GM03348 (cell line): ENCODE data around the gene MIX23.

Experiments
- DNase-seq: peaks from one replicate; pipeline ENCODE4 v3.0.0; 2012; ENCODE audit warnings: low spot score

The MIX23 gene

DNA sequence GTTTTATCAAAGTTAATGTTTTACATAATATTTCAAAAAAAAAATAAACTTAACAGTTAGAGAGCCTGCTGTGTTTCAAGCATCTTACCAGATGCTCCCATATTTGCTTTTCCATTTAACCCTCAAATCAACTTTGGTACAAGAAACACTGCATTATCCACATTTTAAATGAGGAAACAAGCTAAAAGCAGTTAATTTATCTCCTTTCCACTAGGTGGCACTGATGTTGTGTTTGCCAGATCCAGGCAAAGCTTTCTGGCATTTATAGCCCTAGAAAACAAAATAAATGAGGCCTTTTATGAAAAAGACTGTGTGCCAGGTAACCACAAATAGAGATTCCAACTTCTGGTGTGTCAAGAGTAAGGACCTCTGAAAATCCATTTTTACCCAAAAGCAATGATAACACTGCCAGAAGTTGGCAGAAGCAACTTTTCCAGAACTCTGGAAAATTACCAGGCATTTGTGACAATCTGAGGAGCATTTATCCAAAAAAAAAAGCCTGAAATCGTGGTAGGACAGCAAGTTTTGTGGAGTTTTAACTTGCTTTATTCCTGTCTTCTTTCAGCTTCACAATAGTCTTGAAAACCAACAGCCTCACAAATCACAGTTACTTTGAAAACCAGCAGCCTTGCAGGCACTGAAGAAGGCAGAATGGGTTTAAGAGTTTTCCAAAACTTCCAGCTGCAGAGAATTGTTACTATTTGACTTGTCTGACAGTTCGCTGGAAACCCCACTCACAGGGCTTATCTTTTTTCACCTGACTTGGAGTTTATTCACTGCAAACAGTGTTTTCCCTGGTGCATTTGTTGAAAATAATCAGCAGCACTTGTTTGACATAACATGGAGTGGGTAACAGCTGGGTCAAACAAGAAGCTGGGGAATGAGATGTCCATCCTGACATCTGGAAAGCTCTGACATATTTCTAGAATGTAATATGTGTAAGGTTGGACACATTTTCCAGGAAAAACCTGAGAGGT, 10.1 kb upstream of the MIX23 start:
- peak; percentile 60 for DNase-seq

DNA sequence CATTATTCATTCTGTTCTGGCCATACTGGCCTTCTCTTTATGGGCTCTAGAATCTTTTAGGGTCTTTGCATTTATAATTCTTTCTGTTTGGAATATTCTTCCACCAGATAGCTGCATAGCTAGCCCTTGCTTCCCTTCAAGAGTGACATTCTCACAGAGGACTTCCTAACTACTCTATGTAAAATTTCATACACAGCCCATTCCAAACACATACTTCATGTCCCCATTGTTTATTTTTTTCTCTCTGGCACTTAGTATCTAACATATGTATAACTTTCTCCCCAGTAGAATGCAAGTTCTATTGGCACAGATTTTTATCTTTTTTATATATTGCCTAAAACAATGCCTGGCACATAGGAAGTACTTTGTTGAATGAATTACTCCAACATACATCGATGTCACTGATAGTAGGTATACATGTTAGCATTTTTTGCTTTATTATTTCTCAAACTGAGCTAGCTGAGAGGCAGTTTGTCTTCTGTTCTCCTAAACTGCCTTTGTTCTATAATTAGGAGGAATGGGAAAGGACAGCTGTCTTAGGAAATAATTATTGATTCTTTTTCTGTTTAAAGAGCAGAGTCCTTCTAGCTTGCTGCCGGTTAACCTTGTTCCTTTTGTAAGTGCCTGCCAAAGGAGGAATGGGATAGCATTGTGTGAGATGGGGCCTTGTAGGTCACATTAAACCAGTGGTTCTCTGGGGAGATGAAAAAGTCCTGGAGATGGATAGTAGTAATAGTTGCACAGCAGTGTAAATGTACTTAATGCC, 8.8 kb upstream of the MIX23 start:
- no peak for DNase-seq

DNA sequence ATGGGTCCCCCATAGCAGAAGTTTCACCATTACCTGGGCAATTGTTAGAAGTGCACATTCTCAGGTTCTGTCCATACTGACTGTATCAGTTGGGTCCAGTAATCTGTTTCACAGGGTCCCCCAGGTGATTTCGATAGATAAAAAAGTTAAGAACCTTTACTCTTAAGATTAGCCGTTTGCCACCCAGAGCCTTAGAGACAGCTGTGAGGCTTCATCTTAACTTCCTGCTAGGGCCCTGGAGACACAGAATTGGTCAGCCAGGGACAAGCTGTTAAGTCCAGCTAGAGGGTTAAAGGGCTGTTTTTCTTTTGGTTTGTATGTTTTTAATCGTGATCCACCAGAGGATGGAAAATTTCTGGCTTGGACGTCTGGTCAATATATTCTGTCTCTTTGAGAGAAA, 7.6 kb upstream of the MIX23 start:
- DNase-seq: no peak

DNA sequence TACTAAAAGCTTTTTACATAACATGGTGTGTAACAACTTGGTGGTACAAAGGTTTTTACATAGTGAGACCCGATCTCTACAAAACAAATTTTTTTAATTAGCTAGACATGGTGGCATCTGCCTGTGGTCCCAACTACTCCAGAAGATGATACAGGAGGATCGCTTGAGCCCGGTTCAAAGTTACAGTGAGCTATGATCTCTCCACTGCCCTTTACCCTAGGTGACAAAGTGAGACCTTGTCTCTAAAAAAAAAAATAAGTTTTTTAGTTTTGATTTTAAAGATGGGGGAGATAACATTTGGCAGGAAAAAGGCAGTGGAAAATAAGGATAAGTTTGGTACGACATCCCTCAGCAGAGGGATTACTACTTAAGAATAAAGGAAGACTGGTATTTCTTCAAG, 6.9 kb upstream of the MIX23 start:
- no peak for DNase-seq

DNA sequence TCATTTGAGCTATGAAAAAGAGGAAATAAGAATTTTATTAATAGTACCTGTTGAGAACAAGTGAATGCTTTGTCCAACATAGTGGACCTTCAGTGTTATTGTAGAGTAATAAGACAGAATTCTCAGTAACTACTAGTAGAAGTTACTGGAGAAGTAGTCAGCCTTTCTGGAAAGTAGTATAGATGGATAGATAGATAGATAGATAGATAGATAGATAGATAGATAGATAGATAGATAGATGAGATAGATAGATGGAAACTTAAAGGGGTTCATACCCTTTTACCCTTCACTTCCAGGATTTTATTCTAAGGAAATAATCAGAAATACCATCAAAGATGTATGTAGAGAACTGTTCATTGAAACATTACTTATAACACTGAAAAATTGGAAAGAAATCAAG, 6.2 kb upstream of the MIX23 start:
- DNase-seq: no peak

DNA sequence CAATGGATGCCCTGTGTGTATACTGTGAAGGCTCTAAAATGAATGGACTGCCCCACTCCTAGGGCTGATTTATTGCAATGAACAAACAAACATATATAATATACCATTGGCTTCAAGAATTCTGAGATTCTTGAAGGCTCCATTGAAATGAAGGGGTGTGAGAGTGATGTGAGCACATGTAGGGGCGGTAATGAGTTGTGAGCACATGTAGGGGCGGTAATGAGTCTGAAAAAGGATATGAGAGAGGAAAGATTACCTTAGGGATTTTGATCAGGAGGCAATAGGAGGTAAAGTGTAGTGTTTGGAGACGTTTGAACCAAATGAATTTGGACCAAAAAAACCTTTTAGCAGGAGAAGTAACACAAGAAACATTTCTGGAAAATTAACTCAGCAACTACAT, 4.7 kb upstream of the MIX23 start:
- no peak for DNase-seq

DNA sequence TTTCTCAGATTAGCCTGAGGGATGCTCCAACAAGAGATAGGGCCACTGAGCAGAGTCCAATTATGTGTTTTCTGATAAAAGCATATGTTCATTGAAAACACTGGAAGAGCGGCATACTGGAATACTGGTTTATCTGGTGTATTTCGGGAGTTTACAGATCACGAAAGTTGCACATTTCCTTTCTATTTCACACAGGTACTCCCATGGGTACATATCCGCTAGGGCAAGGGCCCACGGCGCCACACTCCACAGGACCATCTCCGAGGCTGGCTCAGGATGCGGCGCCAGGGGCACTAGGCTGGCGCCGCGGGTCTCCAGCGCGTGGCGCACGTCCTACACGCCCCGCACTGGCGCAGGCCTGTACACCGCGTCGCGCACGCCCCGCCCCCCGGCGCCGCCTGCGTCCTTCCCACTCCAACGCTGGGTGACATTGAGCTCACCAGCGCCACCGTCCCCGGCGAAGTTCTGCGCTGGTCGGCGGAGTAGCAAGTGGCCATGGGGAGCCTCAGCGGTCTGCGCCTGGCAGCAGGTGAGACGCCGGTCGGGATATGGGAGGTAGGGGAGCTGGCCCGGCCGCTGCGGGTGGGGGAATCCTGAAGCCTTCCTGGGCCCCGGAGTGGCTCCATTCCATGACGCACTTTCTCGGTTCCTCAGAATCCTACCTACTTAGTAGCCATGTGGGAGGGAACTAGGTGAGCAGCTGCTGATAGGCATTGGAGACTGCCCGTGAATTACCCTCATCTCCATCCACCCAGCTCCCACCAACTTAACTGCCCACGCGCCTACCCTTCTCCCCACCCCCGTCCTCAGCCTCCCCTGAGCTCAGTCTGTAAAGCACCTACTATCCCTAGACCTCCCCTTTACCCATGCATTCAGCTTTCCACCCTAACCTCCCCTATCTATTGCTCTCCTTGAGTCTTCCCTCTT, 1.0 kb upstream of the MIX23 start, which contains the start of gene FAM162A:
TSS of gene FAM162A (plus strand) at position 412 of the 927 bp plus-strand sequence. CDS start at position 496, 84 bp downstream.
- peak; percentile 95 for DNase-seq

DNA sequence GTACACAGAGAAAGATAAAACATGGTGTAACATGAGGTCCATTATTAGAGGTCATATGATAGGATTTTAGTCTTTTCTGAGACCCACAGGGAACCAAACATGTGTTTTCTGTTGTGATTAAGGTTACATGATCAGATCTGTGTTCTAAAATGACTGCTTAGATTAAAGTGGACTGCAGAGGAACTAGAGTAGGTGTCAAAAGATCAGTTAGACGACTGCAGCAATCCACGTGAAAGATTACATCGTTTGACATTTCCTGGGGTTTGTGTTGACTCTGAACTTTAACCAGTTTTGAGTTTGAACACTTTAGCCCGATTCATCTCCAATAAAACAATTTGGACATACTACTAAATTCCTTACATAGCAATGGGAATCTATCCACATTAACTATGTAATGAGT, 5.1 kb downstream of the MIX23 start:
- no peak for DNase-seq

DNA sequence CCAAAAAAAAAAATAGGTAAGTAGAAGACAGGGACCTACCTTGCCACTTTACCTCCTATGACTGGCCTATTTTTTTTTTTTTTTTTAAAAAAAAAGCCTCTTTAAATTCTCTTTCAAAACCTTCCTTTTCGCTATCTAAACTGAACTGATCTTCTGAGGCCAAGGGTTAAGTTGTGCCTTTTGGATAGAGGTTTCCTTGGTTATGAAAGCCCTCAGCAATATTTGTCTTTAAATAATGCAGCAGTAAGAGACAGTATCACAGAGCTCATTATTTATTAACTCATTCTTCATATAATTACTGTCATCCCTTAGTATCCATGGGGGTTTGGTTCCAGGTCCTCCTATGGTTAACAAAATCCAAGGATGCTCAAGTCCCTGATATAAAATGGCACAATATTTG, 9.0 kb downstream of the MIX23 start:
- no peak for DNase-seq

DNA sequence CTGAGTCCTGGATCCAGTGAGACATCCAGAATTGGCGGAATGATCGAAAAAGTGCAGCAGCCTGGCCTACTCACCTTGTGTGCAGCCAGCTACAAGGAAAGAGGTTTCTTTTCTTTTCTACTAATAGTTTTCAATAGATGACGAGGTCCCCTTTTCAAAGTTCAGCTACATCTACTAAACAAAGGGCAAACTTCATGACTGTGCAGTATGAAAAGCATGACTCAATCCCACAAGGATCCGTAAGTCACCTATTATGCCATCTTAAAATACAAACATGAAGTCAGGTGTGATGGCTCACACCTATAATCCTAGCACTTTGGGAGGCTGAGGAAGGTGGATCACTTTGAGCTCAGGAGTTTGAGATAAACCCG, 16.7 kb downstream of the MIX23 start:
- DNase-seq: no peak

DNA sequence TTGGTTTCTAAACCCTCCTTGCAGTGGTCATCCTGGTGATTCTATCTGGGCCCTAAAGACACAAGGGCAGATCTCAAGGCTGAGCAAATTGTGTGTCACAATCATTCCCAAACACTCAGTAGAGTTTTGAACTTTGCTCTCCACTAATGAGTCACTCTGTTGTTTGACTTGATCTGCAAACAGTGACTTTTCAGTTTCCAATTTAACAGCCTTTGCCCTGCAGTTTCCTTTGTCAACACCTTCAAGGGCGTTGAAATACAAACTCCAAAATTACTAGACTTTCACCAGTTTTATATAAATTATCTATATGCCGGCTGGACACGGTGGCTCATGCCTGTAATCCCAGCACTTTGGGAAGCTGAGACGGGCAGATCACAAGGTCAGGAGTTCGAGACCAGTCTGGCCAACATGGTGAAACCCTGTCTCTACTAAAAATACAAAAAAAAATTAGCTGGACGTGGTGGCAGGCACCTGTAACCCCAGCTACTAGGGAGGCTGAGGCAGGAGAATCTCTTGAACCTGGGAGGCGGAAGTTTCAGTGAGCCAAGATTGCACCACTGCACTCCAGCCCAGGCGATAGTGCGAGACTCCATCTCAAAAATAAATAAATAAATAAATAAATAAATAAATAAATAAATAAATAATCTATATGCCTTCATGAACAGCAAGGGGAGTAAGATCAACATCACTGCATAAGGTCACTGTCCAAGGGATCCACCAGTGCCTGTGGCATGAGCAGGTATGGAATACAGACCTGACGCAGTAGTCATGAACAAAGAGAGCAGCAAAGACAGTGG, 17.3 kb downstream of the MIX23 start:
- peak; percentile 9 for DNase-seq

DNA sequence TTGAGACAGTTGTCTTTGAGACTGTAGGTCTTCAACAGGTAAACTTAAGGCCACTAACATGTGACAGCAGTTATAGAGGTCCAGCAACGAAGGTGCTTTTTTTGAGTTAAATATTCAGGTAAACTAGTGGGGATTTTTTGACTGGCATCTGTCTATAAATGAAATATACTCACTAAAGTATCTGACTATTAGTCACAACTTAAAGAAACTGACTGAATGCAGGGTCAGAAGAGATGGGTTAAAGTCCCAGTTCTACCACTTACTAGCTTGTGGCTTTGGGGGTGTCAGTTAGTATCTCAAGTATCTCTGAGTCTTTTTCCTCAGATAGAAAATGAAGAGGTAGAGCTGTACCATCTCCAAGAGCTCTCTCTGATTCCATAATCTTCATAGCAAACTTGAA, 18.0 kb downstream of the MIX23 start:
- DNase-seq: no peak

DNA sequence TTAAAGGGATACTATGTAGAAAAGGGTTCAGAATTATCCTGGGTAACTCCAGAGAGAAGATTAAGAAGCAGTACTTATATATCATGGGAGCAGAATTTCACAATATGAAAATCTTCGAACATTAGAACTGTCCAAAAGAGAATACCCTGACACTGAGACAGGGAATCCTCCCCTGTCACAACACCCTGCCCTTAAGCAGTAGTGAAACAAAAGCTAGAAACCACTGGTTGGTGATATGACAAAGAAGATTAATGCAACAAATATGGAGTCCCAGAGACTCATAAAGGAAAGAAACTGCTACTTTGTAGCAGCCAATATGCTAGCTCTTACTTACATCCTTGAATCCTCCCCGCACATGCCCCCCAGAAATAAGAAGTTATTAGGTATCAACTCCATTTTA, 18.5 kb downstream of the MIX23 start:
- no peak for DNase-seq

DNA sequence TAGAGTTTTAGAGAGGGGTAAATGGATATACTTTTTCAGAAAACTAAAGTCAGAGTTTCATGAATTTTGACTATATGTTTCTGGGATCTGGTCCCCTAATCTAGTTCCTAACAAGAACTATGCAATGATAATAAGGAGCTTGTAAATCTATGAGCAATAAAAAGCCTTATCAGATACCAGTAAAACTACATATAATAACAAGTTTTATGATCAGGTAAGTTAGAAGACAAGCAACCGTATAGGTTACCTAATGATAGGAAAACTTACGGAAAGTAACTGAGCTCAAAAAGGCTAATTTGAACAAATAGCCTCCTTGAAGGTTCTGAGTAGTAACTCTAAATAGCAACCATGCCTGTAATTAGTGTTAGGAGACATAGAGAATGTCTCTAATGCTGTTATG, 21.0 kb downstream of the MIX23 start:
- DNase-seq: no peak

DNA sequence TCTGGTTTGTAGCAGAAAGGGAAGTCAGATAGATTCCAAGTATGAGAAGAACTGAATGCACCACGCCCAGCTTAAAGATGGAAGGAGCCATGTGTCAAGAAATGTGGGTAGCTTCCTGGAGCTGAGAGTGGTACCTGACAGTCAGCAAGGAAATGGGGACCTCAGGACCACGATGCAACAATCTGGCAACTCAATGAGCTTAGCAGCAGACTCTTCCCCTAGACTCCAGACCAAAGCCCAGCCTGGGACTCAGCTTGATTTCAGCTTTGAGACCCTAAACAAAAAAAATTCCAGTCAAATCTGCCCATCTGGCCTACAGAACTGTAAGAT, 24.4 kb downstream of the MIX23 start:
- DNase-seq: no peak

DNA sequence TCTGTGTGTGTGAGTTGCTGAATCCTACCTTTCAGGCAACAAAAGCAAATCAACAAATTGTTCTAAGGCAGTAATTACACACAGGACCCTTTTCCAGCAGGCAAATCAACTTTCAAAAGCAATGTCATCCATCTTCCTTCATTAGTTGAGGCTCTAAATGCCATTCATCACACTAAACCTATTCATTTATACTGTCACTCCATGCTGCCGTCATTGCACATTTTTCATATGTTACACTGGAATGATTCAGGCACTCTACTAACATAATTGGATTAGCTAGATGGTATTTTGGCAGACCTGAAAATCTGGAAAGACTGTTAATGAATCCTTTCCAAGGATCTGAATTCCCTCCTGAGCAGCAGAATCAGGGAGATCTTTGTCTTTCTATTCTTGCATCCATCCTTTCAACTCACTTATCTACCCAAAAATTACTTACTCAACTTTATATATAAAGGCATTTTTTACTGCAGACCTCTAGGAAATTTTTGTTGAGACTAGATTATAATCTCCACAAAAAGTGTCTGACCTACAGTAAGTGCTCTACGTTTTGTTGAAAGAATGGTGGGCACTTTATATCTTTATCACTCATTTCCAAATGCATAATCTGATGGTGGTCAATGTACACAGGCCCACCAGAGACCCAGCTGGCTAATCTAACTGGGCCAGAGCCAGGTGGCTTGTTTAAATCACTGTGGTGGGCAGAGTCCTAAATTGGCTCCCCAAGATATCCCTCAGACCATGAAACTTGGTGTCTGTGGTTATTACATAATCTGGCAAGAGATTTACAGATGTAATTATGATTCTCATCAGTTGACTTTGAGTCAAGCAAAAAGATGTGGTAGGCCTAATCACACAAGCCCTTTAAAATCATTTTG, 25.0 kb downstream of the MIX23 start:
- DNase-seq: no peak

DNA sequence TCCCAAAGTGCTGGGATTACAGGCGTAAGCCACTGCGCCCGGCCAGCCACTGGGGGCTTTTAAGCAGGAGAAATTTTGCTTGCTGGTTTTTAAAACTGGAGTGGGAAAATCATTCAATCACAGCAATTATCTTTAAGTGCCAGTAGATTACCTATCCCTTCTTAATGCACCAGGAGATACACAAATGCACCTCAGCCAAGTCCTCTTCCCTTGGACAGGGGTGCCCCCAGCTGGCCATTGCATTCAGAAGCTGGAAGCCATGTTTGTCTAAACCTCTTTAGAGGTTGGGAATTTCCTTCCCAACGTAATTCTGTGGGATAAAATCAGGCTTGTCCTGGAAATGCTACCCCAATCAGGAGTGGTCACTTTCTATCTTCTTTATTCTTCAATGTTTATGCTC, 26.6 kb downstream of the MIX23 start:
- DNase-seq: peak; percentile 42

DNA sequence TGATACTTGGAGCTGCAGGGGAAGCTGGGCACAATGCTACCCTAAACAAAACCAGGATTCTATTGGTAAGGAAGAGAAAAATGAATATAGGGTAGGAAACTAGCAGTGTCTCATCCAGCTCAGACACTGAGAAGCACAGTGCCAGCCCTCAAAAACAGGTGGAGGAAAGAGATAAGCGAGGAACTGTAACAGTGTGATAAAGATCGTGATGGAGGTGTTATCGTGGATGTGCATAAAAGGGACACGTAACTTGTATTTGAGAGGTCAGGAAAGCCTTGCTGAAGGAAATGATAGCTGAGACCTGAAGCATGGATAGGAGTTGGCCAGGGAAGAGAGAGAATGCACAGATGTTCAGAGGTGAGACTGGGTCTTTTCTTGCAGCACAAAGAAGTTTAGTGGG, 27.4 kb downstream of the MIX23 start:
- DNase-seq: no peak

DNA sequence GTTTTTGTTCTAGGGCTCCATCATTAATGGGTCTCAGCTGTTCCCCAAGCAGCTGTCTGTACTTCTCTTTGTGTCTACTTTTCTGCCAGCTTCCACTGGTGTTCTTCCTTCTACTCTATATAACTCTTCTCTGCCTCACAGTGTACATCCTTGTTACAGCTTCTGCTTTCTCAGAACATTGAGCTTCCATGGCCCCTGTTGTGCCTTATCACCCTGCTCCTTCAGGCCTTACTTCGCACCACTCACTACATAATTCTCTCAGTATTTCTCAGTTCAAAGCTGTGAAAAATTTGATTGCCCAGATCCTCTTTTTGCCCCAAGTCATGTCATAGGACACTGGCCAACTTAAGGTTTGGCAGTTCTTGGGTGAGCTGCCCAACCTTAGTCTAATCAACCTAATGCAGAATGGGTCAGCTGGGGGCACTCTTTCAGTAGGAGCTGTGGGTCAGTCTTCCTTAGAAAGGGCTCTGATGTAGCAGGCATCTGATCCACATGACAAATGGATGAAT, 29.1 kb downstream of the MIX23 start:
- DNase-seq: no peak

DNA sequence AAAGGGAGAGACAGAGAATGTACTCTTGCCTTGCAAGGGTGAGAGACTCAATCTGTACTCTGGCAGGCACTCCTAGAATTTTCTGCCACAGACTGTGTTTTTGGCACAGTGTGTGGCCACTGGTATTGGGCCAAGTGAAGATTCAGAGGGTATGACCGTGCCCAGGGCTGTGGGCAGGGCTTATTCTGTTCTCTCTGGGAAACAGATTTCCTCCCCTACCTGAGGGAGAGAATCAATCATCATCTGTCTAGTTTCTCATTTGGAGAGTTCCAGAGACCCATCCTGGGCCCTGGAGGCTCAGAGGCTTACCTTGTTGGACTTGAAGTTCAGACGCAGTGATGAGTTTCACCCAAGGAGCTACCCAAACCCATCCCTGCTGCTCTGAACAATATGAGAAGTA, 29.8 kb downstream of the MIX23 start:
- no peak for DNase-seq
